ENCODE results near the gene JAZF1.
A peak's percentile ranks its signal among the peaks of the same experiment; 100 is the strongest.

The JAZF1 gene

GRCh38 chr7:28006491-28006890 lies 174.1 kb downstream of the JAZF1 start:
- intact Hi-C loops (cut with DNase I), result no loop called here
- no peak for DNase-seq

- DNase-seq, result peak in 1 of 42 donors; percentile 26
- intact Hi-C loops (cut with DNase I), result no loop called here
Measured at GRCh38 chr7:28005847-28006231, 174.8 kb downstream of the JAZF1 start.

DNA sequence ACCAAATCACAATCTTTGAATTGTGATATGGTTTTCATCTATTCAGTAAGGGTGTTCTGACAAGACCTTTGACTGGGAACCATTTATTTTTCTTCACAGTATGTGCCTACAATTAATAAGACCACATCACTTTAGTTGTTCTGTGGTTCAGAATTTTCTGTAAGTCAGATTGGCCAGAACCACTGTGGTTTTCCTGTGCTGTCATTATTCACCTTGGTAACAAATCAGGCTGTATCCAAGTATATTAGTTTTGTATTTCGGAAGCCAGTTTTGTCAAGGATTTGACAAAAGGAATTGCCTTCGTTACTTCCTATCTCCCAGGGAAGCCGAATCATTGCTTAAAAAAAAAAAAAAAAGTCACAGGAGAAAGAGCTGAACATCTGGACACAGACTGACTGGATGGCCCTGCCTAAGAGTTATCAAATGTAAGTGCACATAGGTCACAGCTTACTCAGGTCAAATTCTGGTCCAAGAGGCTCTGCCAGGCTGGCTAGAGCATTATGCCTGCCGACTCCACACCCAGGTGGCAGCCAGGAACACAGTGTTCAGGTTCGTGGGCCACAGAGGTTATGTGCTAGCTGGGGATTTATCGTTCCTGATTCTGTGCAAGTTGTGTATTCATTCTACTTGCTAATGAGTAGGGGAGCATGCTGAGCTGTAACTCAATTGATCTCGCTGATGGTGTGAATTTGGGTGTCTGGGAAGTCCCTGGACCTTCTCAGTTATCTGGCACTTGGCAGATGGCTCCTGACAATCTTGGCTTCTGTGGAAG lies 175.3 kb downstream of the JAZF1 start:
- intact Hi-C loops (cut with DNase I), result no loop called here
- DNase-seq, result no peak

GRCh38 chr7:28003408-28003807 lies 177.2 kb downstream of the JAZF1 start:
- peak in 6 of 42 donors; percentile 10 to 61 (median 36) for DNase-seq
- intact Hi-C loops (cut with DNase I), result no loop called here

- intact Hi-C loops (cut with DNase I), result no loop called here
- no peak for DNase-seq
Measured at GRCh38 chr7:28002638-28003037, 178.0 kb downstream of the JAZF1 start.

- intact Hi-C loops (cut with DNase I), result no loop called here
Measured at GRCh38 chr7:28001896-28002295, 178.7 kb downstream of the JAZF1 start.

DNA sequence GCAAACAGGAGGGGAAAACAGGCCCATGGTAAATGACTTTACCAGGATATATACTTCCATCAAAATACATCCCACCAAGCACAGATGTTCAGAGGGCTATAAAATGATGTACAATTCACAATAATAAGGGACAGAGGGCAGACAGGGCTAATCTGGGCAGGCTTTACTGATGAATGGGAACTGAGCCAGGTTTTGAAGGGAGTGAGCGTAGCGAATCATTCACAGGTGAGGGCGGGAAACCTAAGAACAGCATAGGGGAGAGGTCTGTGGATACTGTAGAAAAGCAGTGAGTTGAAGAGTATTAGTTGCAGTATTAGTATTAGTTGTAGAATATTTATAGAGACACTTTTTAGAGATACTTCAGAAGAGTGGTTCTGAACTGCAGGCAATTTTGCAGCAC lies 180.8 kb downstream of the JAZF1 start:
- DNase-seq, result no peak
- intact Hi-C loops (cut with DNase I), result no loop called here

More at GRCh38 chr7:28001896-28002295, 178.7 kb downstream of the JAZF1 start:
- DNase-seq, result no peak

DNA sequence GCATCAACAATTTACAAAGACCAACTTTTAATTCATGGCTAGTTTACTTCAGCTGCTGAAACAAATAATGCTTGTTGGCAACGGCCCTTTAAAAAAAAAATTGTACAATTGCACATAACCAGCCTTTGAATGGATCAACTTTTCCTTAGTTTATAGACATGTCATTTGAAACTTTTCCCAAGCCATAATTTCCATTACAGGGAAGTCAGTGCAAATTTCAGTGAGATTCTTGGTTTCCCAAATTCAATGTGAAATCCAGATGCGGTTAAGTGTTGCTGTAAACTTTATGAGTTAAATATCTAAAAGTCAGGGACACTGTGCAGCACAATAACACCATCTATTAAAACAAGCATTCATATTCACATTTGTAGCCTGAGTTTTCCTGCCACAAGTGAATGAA lies 182.2 kb downstream of the JAZF1 start:
- intact Hi-C loops (cut with DNase I), result no loop called here
- DNase-seq, result no peak

DNA sequence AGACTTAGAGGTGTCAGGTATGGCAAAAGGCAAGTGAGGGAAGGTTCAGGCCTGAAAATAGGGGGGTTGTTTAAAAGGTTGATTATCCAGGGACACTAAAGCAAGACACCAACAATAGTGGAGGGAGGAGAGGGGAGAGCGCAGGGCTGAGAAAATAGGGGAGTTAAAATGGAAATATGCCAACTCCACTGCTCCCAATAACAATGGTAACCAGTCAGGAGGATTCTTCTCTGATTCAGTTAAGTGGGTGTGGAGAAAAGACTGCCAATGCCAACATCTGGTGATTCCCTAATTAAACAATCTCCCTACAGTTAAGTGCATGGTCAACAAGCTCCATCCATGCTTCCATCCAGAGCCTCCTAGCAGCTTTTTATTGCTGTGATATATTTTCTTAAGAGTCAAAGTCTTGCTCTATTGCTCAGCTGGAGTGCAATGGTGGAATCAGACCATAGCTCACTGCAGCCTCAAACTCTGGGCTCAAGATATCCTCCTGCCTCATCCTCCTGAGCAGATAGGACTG lies 183.3 kb downstream of the JAZF1 start:
- DNase-seq, result no peak
- intact Hi-C loops (cut with DNase I), result no loop called here

DNA sequence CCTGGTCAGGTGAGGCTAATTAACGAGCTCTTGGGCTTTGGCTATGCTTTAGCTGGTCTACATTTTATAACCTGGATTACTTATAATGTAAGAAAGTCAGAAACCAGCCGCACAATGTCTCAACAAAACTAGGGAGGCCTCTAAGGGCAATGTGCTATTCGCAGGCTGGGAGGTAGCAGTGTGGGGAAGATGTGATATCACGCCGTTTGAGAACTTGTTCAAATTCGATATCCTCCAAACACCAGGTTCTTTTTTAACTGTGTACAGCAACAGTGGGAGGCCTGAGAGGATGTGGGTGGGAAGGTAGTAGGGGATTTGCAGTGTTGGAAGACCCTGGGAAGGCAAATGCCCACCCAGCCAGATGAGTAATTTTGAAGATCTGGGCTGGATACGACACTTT lies 184.5 kb downstream of the JAZF1 start:
- DNase-seq, result no peak
- intact Hi-C loops (cut with DNase I), result no loop called here

- DNase-seq, result no peak
- intact Hi-C loops (cut with DNase I), result no loop called here
Measured at GRCh38 chr7:27995228-27995627, 185.4 kb downstream of the JAZF1 start.

GRCh38 chr7:27994639-27995038 lies 186.0 kb downstream of the JAZF1 start:
- intact Hi-C loops (cut with DNase I), result no loop called here
- DNase-seq, result peak in 5 of 42 donors; percentile 23 to 67 (median 44)

- intact Hi-C loops (cut with DNase I), result no loop called here
- peak in 17 of 42 donors; percentile 19 to 63 (median 36) for DNase-seq
Measured at GRCh38 chr7:27992755-27993493, 187.7 kb downstream of the JAZF1 start.

DNA sequence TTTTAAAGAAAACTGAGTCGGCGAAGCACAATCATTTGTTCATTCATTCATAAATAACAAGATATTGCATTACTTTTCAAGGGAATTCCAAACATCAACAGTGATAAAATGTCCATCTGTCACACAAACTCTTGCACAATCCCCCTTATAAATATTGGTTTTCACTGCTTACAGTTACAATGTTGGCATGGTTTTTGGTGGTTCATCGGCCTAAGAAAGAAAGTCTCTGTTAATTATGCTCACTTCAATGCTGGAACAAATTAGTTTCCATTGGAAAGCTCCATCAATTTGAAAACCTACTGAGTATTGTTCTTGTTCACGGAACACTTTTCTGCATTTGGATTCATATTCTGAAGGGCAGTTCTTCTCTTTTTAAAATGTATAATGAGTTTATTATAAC lies 188.5 kb downstream of the JAZF1 start:
- no peak for DNase-seq
- intact Hi-C loops (cut with DNase I), result no loop called here

- intact Hi-C loops (cut with DNase I), result no loop called here
- DNase-seq, result no peak
Measured at GRCh38 chr7:27991006-27991528, 189.5 kb downstream of the JAZF1 start.

- intact Hi-C loops (cut with DNase I), result no loop called here
- no peak for DNase-seq
Measured at GRCh38 chr7:27976531-27976930, 204.1 kb downstream of the JAZF1 start.

- peak in 21 of 42 donors; percentile 24 to 63 (median 34) for DNase-seq
- intact Hi-C loops (cut with DNase I), result no loop called here
Measured at GRCh38 chr7:27973625-27974024, 207.0 kb downstream of the JAZF1 start.

DNA sequence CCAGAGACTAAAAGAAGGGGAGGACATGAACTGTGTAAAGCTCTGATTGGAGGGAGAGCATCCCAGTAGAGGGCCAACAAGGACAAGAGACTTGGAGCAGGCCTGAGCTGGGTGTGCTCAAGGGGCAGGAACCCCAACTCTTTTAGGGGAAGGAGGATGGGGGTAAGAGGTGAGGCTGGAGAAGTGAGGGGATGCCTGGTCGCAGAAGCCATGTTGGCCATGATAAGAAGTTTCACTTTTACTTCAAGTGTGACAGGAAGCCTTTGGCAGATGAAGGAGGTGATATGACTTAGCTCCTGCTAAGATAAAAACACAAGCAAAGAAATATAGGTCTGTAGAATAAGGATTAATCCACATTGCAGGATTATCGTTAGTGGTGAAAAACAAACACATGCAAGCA lies 208.3 kb downstream of the JAZF1 start:
- intact Hi-C loops (cut with DNase I), result no loop called here
- no peak for DNase-seq

DNA sequence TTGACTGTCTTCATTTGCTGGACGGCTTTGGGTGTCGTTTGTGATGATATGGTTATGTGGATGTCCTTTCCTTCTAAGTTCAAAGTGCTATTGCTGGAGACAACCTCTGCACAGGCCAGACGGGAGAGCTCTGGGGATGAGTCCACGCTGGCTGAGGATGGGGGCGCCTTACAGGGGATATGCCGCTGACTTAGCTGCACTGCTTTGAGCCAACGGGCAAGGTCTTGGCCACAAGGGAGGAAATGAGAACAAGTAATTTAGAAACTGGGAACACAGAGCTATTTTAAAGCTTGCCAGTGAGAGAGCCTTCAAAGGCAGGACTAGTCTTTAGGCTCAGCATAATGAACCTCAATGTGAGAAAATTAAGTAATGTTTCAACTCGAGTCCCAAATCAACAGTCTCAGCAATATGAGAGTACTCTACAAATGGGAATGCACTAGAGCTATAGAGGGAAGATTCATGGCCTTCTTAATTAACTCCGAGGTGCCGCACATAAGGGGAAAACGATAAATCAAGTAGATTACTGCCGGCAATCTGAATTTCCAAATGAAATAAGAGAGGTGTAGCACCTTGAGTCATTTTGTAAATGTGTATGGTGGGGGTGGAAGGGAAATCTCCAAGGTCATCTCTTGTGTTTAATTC lies 209.3 kb downstream of the JAZF1 start:
- intact Hi-C loops (cut with DNase I), result no loop called here
- no peak for DNase-seq

- DNase-seq, result no peak
- intact Hi-C loops (cut with DNase I), result no loop called here
Measured at GRCh38 chr7:27970350-27970749, 210.2 kb downstream of the JAZF1 start.
